SK-N-SH (cell line): ENCODE data around the gene UGT1A3. TPM values are rescaled to one million over a fixed set of nuclear protein-coding genes. Genes with fewer than 3 reads are reported as not detected.

Source experiments
- CTCF ChIA-PET: fragments of 300-600, 350-600 bp; formaldehyde crosslinking; extraction: SDS; loops from one replicate; lab custom pipeline; 2021; lab: Yijun Ruan, JAX
- POLR2A ChIA-PET: fragments of 350-600 bp; sonication (Branson Sonifier 250); formaldehyde crosslinking; extraction: SDS; loops from one replicate; lab custom pipeline; 2020; ENCODE audit warnings: antibody characterized with exemption, inconsistent platforms; lab: Yijun Ruan, JAX
- DNase-seq: peaks from one replicate; pipeline ENCODE4 v3.0.0; 2012
- H2AFZ ChIP-seq: fragments of 200-600 bp; sonication (generic); 2 replicates; pipeline ENCODE4 v1.8.1; 2016; ENCODE audit warnings: antibody characterized with exemption, mild to moderate bottlenecking, low read depth
- H3F3A ChIP-seq: fragments of 200-600 bp; sonication (generic); replicated peaks from 2 replicates; pipeline ENCODE3; 2016; ENCODE audit warnings: antibody characterized with exemption, mild to moderate bottlenecking; ENCODE audit not compliant: insufficient read depth
- H3K27ac ChIP-seq, 2 experiments: fragments of 200-500 bp in 1 of 2; fragments of 200-600 bp in 1 of 2; sonication (Bioruptor generic) in 1 of 2; sonication (generic), shearing (Covaris generic) in 1 of 2; 2 replicates each; pipeline versions ENCODE4 v1.5.1 to v1.6.1; 2014 to 2016; ENCODE audit warnings: low read depth in 2 of 2, inconsistent platforms in 1 of 2, low read length in 1 of 2, mild to moderate bottlenecking in 1 of 2, mixed read lengths in 1 of 2
- H3K27me3 ChIP-seq: fragments of 200-600 bp; sonication (generic), shearing (Covaris generic); 2 replicates; pipeline ENCODE4 v1.6.1; 2016; ENCODE audit warnings: mixed run types; ENCODE audit not compliant: insufficient read depth
- H3K36me3 ChIP-seq, 2 experiments: fragments of 200-500 bp in 1 of 2; fragments of 200-600 bp in 1 of 2; sonication (Bioruptor generic) in 1 of 2; sonication (generic) in 1 of 2; replicated peaks in 1 of 2; 2 replicates each; pipeline versions ENCODE3 to v1.5.1; 2014 to 2016; ENCODE audit warnings: low read length in 1 of 2, mild to moderate bottlenecking in 1 of 2; ENCODE audit not compliant: insufficient read depth in 2 of 2, control insufficient read depth in 1 of 2
- H3K4me1 ChIP-seq, 2 experiments: fragments of 200-500 bp in 1 of 2; fragments of 200-600 bp in 1 of 2; sonication (Bioruptor generic) in 1 of 2; sonication (generic), shearing (Covaris generic) in 1 of 2; 2 replicates each; pipeline versions ENCODE4 v1.5.1 to v1.6.1; 2014 to 2016; ENCODE audit warnings: low read depth in 1 of 2, low read length in 1 of 2, mixed run types in 1 of 2; ENCODE audit not compliant: insufficient read depth in 2 of 2, control insufficient read depth in 1 of 2
- H3K4me2 ChIP-seq: fragments of 200-600 bp; sonication (generic), shearing (Covaris generic); 2 replicates; pipeline ENCODE4 v1.6.1; 2017; ENCODE audit warnings: mixed run types
- H3K4me3 ChIP-seq, 2 experiments: fragments of 200-500 bp in 1 of 2; fragments of 200-600 bp in 1 of 2; sonication (Bioruptor generic) in 1 of 2; sonication (generic), shearing (Covaris generic) in 1 of 2; 2 replicates each; pipeline versions ENCODE4 v1.5.1 to v1.8.1; 2014 to 2016; ENCODE audit warnings: low read depth in 2 of 2, inconsistent platforms in 1 of 2, low read length in 1 of 2, mild to moderate bottlenecking in 1 of 2, mixed read lengths in 1 of 2, moderate library complexity in 1 of 2
- H3K79me2 ChIP-seq: fragments of 200-600 bp; sonication (generic); 2 replicates; pipeline ENCODE4 v1.8.1; 2017; ENCODE audit warnings: mild to moderate bottlenecking; ENCODE audit not compliant: insufficient read depth
- H3K9ac ChIP-seq: fragments of 200-600 bp; sonication (generic); 2 replicates; pipeline ENCODE4 v1.6.1; 2017; ENCODE audit warnings: mixed run types
- H3K9me2 ChIP-seq: fragments of 200-600 bp; sonication (generic); 2 replicates; pipeline ENCODE4 v1.6.1; 2017; ENCODE audit warnings: mixed run types
- H3K9me3 ChIP-seq: fragments of 200-600 bp; sonication (generic); 2 replicates; pipeline ENCODE4 v1.6.1; 2017; ENCODE audit warnings: mixed run types, mild to moderate bottlenecking, moderate library complexity
- H4K20me1 ChIP-seq: fragments of 200-600 bp; sonication (generic); 2 replicates; pipeline ENCODE4 v1.6.1; 2017; ENCODE audit warnings: mild to moderate bottlenecking, mixed run types; ENCODE audit not compliant: insufficient read depth
- CHD2 ChIP-seq: fragments of 150-350 bp; IDR thresholded peaks from 2 replicates; pipeline ENCODE4 v1.6.1; 2018; ENCODE audit warnings: low read length; ENCODE audit not compliant: partially characterized antibody
- CTCF ChIP-seq: fragments of 200-600 bp; sonication (generic); IDR thresholded peaks from 2 replicates; pipeline ENCODE4 v1.6.1; 2017; ENCODE audit warnings: antibody characterized with exemption, mild to moderate bottlenecking, moderate library complexity
- ELF1 ChIP-seq: IDR thresholded peaks from 2 replicates; pipeline ENCODE4 v1.4.0; 2012
- EZH2phosphoT487 ChIP-seq: fragments of 200-600 bp; sonication (generic); IDR thresholded peaks from 2 replicates; pipeline ENCODE4 v1.6.1; 2017; ENCODE audit warnings: low read depth, mixed run types, mild to moderate bottlenecking, antibody characterized with exemption, moderate library complexity, borderline replicate concordance
- FOSL2 ChIP-seq: IDR thresholded peaks from 2 replicates; pipeline ENCODE4 v1.4.0; 2012; ENCODE audit warnings: low read depth, mild to moderate bottlenecking, moderate library complexity, borderline replicate concordance
- GABPA ChIP-seq: IDR thresholded peaks from 2 replicates; pipeline ENCODE4 v1.4.0; 2012; ENCODE audit warnings: low read depth, mild to moderate bottlenecking
- GATA2 ChIP-seq: sonication (generic); formaldehyde crosslinking; IDR thresholded peaks from 2 replicates; pipeline ENCODE4 v1.5.0; 2020; ENCODE audit warnings: mild to moderate bottlenecking, missing genetic modification reagents
- IRF3 ChIP-seq: fragments of 150-350 bp; IDR thresholded peaks from 2 replicates; pipeline ENCODE4 v1.6.1; 2016; ENCODE audit warnings: mild to moderate bottlenecking, low read depth, low read length
- MAX ChIP-seq: IDR thresholded peaks from 2 replicates; pipeline ENCODE4 v1.4.0; 2012; ENCODE audit warnings: low read depth
- MXI1 ChIP-seq: IDR thresholded peaks from 2 replicates; pipeline ENCODE4 v1.6.1; 2012; ENCODE audit warnings: mild to moderate bottlenecking, low read depth, low read length, improper control_type of control experiment
- NFIC ChIP-seq: IDR thresholded peaks from 2 replicates; pipeline ENCODE4 v1.4.0; 2012; ENCODE audit warnings: borderline replicate concordance
- RAD21 ChIP-seq: IDR thresholded peaks from 2 replicates; pipeline ENCODE4 v1.6.1; 2012; ENCODE audit warnings: mild to moderate bottlenecking, low read length
- RCOR1 ChIP-seq: fragments of 150-350 bp; IDR thresholded peaks from 2 replicates; pipeline ENCODE4 v1.6.1; 2017; ENCODE audit warnings: antibody characterized with exemption, low read length
- REST ChIP-seq: IDR thresholded peaks from 2 replicates; pipeline ENCODE4 v1.6.1; 2012; ENCODE audit warnings: mild to moderate bottlenecking, low read depth, low read length, moderate library complexity
- RFX5 ChIP-seq: IDR thresholded peaks from 2 replicates; pipeline ENCODE4 v1.6.1; 2012; ENCODE audit warnings: mild to moderate bottlenecking, improper control_type of control experiment, low read length
- RXRA ChIP-seq: IDR thresholded peaks from 2 replicates; pipeline ENCODE4 v1.4.0; 2012; ENCODE audit warnings: low read depth, mild to moderate bottlenecking, borderline replicate concordance
- TEAD4 ChIP-seq: IDR thresholded peaks from 2 replicates; pipeline ENCODE4 v1.4.0; 2012; ENCODE audit warnings: mild to moderate bottlenecking, borderline replicate concordance; ENCODE audit not compliant: insufficient read depth
- WGBS: methylation state at CpG from one replicate; pipeline ENCODE4 v1.1.6; 2017; ENCODE audit warnings: low lambda C conversion rate; 5-methylcytosine and 5-hydroxymethylcytosine counted together
- polyA plus RNA-seq, 3 experiments: library from polyadenylated mRNA; depleted of rRNA; stranded (reverse); fragments of >200 nt; gene quantifications; 2 replicates each; pipeline ENCODE4 v1.2.3, GENCODE V29; 2012
- TF ChIP-seq, protein P1 (sequence below): IDR thresholded peaks from 2 replicates; pipeline ENCODE4 v1.4.0; 2012; ENCODE audit warnings: low read depth, borderline replicate concordance
- TF ChIP-seq, protein P2 (sequence below): IDR thresholded peaks from 2 replicates; pipeline ENCODE4 v1.4.0; 2012; ENCODE audit warnings: low read depth, borderline replicate concordance

UGT1A3 gene
- polyA plus RNA-seq, 1 of the 3 experiments (the other 2 are of a cell fraction) = not detected

DNA sequence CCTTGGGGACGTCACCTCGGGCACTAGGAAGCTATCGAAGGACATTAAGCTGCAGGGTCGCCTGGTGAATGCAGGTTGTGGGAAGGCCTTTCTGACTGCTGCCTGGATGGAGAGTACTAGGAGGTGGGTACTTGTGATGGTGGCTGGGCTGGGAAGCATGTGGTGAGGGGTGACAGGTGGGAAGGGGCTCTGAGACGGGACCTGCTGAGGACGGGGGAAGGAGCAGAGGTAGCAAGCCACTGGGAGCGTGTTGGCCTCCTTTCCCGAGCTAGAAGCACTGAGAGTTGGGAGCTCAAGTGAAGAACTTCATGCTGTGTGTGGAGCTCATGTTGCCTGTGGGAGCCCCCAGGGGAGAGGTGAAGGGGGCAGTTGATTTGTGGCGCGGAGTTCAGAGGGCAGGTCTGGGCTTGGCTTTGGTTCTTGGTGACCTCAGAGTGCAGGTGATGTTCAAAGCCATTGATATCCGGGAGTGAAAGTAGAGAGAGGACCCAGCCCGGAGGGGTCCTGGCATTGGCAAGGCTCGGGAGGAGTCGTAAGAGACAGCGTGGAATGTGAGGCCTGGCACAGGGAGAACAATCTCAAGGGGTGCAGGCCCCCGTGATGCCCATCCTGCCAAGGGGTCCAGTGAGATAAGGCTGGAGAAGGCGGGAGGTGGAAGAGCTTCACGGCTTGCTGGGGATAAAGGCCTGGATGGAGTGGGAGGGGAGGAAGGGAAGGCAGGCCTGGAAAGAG is 62.5 kb downstream of the UGT1A3 start:
- Histone ChIP-seq H3K79me2 (no peaks in the 10 kb centered on the region), H3K4me2 (no peak overlapping the region)
- CTCF ChIA-PET = no interaction called here

More for the DNA sequence above, 62.5 kb downstream of the UGT1A3 start:
- no peaks in the 10 kb centered on the region for H3K9me2 ChIP-seq
- H3K36me3 ChIP-seq = no peaks in the 10 kb centered on the region
- no peak overlapping the region for H3K9ac ChIP-seq
- H3K27ac ChIP-seq = no peak overlapping the region
- H3K9me3 ChIP-seq = no peaks in the 10 kb centered on the region
- no peaks in the 10 kb centered on the region for H4K20me1 ChIP-seq
- WGBS = 70% methylated on average over 18 of the region's 18 CpGs
- no peak overlapping the region for H3K4me3 ChIP-seq
- no peaks in the 10 kb centered on the region for H3F3A ChIP-seq
- TF ChIP-seq CTCF (no peak), REST (no peak), RXRA (no peak), ELF1 (no peak), FOSL2 (no peak), IRF3 (no peak), NFIC (no peak), EZH2phosphoT487 (no peak), GATA2 (CRISPR knock-in tag) (no peak), GABPA (no peak), CHD2 (no peak), RAD21 (no peak), TEAD4 (no peak), MXI1 (no peak), RFX5 (no peak), RCOR1 (no peak), MAX (no peak)
- TF ChIP-seq, protein P1, sequence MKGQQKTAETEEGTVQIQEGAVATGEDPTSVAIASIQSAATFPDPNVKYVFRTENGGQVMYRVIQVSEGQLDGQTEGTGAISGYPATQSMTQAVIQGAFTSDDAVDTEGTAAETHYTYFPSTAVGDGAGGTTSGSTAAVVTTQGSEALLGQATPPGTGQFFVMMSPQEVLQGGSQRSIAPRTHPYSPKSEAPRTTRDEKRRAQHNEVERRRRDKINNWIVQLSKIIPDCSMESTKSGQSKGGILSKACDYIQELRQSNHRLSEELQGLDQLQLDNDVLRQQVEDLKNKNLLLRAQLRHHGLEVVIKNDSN = no peak
- TF ChIP-seq, protein P2, sequence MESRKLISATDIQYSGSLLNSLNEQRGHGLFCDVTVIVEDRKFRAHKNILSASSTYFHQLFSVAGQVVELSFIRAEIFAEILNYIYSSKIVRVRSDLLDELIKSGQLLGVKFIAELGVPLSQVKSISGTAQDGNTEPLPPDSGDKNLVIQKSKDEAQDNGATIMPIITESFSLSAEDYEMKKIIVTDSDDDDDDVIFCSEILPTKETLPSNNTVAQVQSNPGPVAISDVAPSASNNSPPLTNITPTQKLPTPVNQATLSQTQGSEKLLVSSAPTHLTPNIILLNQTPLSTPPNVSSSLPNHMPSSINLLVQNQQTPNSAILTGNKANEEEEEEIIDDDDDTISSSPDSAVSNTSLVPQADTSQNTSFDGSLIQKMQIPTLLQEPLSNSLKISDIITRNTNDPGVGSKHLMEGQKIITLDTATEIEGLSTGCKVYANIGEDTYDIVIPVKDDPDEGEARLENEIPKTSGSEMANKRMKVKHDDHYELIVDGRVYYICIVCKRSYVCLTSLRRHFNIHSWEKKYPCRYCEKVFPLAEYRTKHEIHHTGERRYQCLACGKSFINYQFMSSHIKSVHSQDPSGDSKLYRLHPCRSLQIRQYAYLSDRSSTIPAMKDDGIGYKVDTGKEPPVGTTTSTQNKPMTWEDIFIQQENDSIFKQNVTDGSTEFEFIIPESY = no peak
- POLR2A ChIA-PET = no interaction called here
- H3K4me1 ChIP-seq = no peaks in the 10 kb centered on the region
- no peak overlapping the region for H2AFZ ChIP-seq
- DNase-seq = no peak
- no peaks in the 10 kb centered on the region for H3K27me3 ChIP-seq
